SIG-M5 treated with dmso at 0.1 percent for 504 hours (cell line): ENCODE data around the gene GRAMD1A.

Source experiments
- DNase-seq: peaks from one replicate; lab custom pipeline; 2025; ENCODE audit not compliant: unreplicated experiment; lab: John Stamatoyannopoulos, UW

GRAMD1A gene

DNA sequence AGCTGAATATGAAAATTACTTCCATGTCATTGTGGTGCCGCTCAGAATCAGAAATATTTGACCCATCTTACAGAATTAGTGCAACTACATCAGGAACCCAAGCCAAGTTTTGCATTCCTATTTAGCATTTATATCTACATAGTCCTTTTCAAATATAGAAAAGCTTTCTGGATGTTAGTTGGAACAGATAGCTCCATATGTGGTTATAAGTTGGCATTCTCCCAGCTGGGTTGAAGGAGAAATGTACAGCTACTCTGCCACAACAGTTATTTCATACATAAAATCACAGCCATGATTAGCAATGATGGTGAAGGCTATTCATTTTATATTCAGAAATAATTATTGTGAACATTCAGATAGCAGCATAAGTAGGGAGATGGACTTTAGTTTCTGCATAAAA lies 69.6 kb downstream of the GRAMD1A start:
- no peak for DNase-seq

DNA sequence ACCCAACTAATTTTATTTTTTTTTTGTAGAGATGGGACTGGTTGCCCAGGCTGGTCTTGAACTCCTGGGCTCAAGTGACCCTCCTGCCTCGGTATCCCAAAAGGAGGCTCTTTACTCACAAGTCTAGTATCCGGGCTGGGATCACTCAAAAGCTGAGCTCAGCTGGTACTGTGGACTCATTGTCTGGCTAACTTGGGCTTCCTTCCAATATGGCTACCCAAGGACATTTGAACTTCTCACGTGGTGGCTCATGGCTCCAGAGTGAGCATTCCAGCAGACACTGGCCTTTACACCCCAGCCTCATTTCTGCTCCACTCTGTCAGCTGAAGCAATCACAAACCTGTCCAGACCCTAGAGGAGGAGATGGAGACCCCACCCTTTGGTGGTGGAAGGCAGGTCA lies 70.3 kb downstream of the GRAMD1A start:
- DNase-seq: no peak

DNA sequence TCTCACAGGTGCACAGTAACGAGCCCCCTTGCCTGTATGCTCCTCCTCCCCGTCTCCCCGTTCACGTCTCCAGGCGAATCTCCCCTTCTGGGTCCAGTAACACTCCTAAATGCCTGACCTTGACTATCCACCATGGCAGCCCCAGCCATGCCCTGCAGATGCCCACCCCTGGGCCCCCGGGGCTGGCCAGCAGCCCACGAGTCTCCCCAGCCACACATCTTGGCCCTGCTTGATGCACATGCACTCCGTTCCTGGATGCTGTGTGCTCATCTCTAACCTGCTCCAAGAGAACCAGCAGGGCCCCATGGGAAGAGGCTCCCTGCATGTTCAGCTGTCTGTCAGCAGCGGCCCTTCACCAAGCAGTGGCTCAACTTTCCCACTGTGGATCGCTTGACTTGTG lies 73.4 kb downstream of the GRAMD1A start:
- no peak for DNase-seq

DNA sequence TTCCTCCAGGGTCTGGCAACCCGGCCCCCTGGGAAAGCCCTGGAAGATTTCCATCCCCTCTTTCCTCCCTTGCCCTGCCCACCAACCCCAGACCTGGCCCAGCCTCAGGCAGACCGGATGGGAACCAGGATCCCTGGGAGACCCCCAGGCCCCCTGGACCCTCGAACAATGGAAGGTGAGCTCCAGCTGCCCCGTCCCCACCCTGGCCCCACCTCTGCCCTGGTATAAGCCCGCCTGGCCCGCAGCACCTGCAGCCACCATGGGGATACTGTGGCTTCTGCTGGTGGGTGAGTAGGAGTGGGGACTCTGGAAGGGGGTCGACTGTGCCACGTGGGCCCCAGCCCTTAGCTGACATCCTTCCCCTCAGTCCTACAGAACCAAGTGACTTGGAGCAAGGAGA lies 73.8 kb downstream of the GRAMD1A start:
- no peak for DNase-seq

DNA sequence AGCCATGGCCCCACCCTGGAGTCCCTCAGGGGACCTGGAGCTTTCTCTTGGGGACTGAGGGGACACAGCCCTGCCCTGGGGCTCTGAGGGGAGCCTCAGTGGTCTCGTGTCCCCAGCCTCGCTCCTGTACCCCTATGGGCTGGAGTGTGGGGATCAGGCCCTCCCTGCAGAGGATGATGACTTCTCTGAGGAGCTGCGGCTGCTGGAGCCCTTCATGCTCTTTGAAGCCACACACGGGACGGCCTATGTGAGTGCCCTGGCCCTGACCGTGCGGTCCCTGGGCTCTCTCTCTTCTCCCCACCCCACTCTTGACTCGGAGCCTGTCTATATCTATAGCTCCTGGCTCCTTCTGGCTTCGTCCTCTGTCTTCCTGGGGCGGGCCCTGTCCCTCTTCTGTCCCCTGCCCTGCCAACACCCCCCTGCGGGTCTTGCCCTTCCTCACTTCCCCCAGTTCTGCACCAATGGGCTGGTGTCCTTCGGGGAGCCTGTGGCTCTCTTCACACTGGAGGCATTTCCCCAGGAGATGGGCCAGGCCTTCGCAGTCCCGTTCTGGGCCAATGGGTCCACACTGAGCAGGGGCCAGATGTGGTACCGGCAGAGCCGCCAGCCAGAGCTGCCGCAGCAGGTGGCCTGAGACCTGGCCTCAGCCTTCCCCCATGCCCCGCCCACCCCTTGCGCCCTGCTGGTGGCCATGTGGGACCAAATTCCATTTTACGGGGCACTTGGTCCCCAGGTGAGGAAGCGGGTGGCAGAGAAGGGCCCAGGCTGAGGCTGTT lies 74.5 kb downstream of the GRAMD1A start:
- no peak for DNase-seq

DNA sequence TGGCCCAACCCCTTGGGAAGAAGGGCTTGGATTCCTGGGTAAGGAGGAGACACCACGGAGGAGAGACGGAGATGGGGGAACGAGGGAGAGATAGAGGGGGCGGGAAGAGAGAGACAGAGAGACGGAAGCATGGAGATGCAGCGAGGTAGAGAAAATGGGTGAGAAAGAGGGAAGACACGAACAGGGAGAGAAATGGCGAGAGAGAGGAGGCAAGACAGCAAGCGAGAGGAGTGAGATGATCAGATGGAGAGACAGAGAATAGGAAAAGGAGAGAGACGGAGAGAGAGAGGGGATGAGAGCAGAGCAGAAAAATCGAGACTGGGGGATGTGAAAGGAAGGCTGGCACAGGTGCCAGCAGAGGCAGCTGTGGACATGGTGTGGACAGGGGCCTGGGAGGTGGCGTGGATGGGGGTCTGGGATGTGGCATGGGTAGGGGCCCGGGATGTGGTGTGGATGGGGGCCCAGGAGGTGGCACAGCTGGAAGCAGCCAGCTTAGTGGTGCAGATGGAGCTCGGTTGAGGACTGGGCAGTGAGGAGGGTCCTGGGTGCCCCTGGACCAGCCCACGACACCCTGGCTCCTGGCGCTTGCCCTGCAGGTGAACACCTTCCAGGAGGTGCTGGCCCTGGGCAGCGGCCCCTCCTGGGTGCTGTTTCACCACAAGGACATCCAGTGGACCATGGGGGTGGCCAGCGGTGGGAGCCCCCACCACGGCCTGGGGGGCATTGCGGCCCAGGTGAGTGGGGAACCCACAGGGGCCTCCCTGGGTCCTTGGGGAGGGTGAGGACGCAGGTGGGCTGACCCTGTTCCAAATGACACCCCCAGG lies 75.3 kb downstream of the GRAMD1A start:
- DNase-seq: no peak

DNA sequence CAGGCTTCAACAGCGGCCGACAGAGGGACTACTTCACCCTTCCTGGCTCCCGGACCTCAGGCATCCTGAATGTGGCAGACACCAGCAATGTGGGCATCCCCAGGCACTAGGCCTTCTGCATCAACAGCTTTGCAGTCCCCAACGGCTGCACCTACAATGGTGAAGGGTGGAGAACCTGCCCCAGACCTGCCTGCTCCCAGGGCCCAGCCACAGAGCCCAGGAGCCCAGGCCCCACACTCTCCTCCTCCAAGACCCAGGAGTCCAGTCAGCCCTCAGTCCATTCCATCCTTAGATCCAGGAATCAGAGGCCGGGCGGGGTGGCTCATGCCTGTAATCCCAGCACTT lies 75.9 kb downstream of the GRAMD1A start:
- no peak for DNase-seq
